IMR-90 (cell line): ENCODE results near the gene TANK. TPM values are rescaled to one million over a fixed set of nuclear protein-coding genes. Genes with fewer than 3 reads are reported as not detected.

ENCODE experiments used
- ATAC-seq: fragments of 200-7000 bp; cut with Tn5 transposase; 2 replicates; pipeline ENCODE4 v1.9.1; 2020; ENCODE audit warnings: low read depth, mild to moderate bottlenecking, moderate library complexity
- BruUV-seq: library from RNA; stranded (reverse); fragments of 400-500 nt; replicated peaks from 2 replicates; lab custom pipeline; 2021; lab: Mats Ljungman, UMichigan
- CTCF ChIA-PET: fragments of 300-600 bp; formaldehyde crosslinking; extraction: SDS; loops from one replicate; lab custom pipeline; 2021; ENCODE audit warnings: antibody characterized with exemption; lab: Yijun Ruan, JAX
- POLR2A ChIA-PET: fragments of 300-600 bp; sonication (Branson Sonifier 250); formaldehyde crosslinking; loops from one replicate; lab custom pipeline; 2022; ENCODE audit warnings: antibody characterized with exemption; ENCODE audit not compliant: unreplicated experiment; lab: Charles Lee
- DNase-seq: peaks from one replicate; pipeline ENCODE4 v3.0.0; 2013
- H2AFZ ChIP-seq: replicated peaks from 2 replicates; pipeline ENCODE3; 2013; ENCODE audit warnings: low read length, mild to moderate bottlenecking; ENCODE audit not compliant: poor library complexity
- H2AK5ac ChIP-seq: 2 replicates; pipeline ENCODE4 v1.6.1; 2013; ENCODE audit warnings: low read depth, low read length, inconsistent platforms
- H2AK9ac ChIP-seq: replicated peaks from 2 replicates; pipeline ENCODE3; 2013; ENCODE audit warnings: mild to moderate bottlenecking, low read depth, low read length, moderate library complexity; ENCODE audit not compliant: poor library complexity
- H2BK120ac ChIP-seq: 2 replicates; pipeline ENCODE4 v1.6.1; 2013; ENCODE audit warnings: low read depth, low read length, inconsistent platforms
- H2BK15ac ChIP-seq: 3 replicates; pipeline ENCODE4 v1.6.1; 2013; ENCODE audit warnings: low read depth, low read length, inconsistent platforms
- H2BK20ac ChIP-seq: 2 replicates; pipeline ENCODE4 v1.6.1; 2013; ENCODE audit warnings: low read depth, mild to moderate bottlenecking, inconsistent platforms, low read length, moderate library complexity
- H2BK5ac ChIP-seq: 2 replicates; pipeline ENCODE4 v1.6.1; 2013; ENCODE audit warnings: mild to moderate bottlenecking, low read depth, low read length, inconsistent platforms; ENCODE audit not compliant: poor library complexity, severe bottlenecking
- H3K14ac ChIP-seq: replicated peaks from 2 replicates; pipeline ENCODE4 v1.6.1; 2013; ENCODE audit warnings: low read depth, low read length, inconsistent platforms
- H3K18ac ChIP-seq: 2 replicates; pipeline ENCODE4 v1.6.1; 2013; ENCODE audit warnings: low read depth, low read length, control low read depth
- H3K23ac ChIP-seq: 2 replicates; pipeline ENCODE4 v1.6.1; 2013; ENCODE audit warnings: low read depth, low read length, inconsistent platforms
- H3K27ac ChIP-seq: 2 replicates; pipeline ENCODE4 v1.5.1; 2013; ENCODE audit warnings: mild to moderate bottlenecking, control low read depth, low read length; ENCODE audit not compliant: insufficient read depth
- H3K27me3 ChIP-seq: 2 replicates; pipeline ENCODE4 v1.6.1; 2013; ENCODE audit warnings: low read length; ENCODE audit not compliant: control insufficient read depth, insufficient read depth
- H3K36me3 ChIP-seq: 2 replicates; pipeline ENCODE4 v1.6.1; 2013; ENCODE audit warnings: low read length, mixed read lengths; ENCODE audit not compliant: control insufficient read depth, insufficient read depth
- H3K4ac ChIP-seq: 2 replicates; pipeline ENCODE4 v1.6.1; 2013; ENCODE audit warnings: low read depth, low read length, inconsistent platforms
- H3K4me1 ChIP-seq: 2 replicates; pipeline ENCODE4 v1.6.1; 2013; ENCODE audit warnings: low read length, mixed read lengths; ENCODE audit not compliant: control insufficient read depth, insufficient read depth
- H3K4me2 ChIP-seq: 2 replicates; pipeline ENCODE4 v1.6.1; 2013; ENCODE audit warnings: low read depth, mild to moderate bottlenecking, control low read depth, low read length, moderate library complexity
- H3K4me3 ChIP-seq: 2 replicates; pipeline ENCODE4 v1.5.1; 2013; ENCODE audit warnings: low read depth, mild to moderate bottlenecking, control low read depth, low read length, moderate library complexity; ENCODE audit not compliant: insufficient read depth
- H3K56ac ChIP-seq: 2 replicates; pipeline ENCODE4 v1.6.1; 2013; ENCODE audit warnings: low read length, inconsistent platforms; ENCODE audit not compliant: insufficient read depth; ENCODE audit errors: extremely low read depth
- H3K79me1 ChIP-seq, 2 experiments: 2 replicates each; pipeline ENCODE4 v1.6.1; 2013; ENCODE audit warnings: low read length in 2 of 2, inconsistent platforms in 1 of 2, low read depth in 1 of 2
- H3K9ac ChIP-seq: 2 replicates; pipeline ENCODE4 v1.6.1; 2013; ENCODE audit warnings: low read depth, low read length, control low read depth
- H3K9me1 ChIP-seq: 2 replicates; pipeline ENCODE4 v1.6.1; 2013; ENCODE audit warnings: low read length, inconsistent platforms; ENCODE audit not compliant: insufficient read depth
- H3K9me3 ChIP-seq: 2 replicates; pipeline ENCODE4 v1.6.1; 2013; ENCODE audit warnings: low read length; ENCODE audit not compliant: control insufficient read depth, insufficient read depth
- H4K20me1 ChIP-seq: 2 replicates; pipeline ENCODE4 v1.6.1; 2013; ENCODE audit warnings: low read length, inconsistent platforms; ENCODE audit not compliant: insufficient read depth
- H4K5ac ChIP-seq: 2 replicates; pipeline ENCODE4 v1.6.1; 2013; ENCODE audit warnings: mild to moderate bottlenecking, low read depth, low read length, control low read depth
- H4K8ac ChIP-seq, 2 experiments: 2 replicates each; pipeline ENCODE4 v1.6.1; 2013; ENCODE audit warnings: low read depth in 2 of 2, low read length in 2 of 2, control low read depth in 1 of 2, inconsistent platforms in 1 of 2
- H4K91ac ChIP-seq: 2 replicates; pipeline ENCODE4 v1.6.1; 2013; ENCODE audit warnings: low read depth, low read length, inconsistent platforms; ENCODE audit not compliant: insufficient read depth
- BHLHE40 ChIP-seq: fragments of 150-350 bp; IDR thresholded peaks from 2 replicates; pipeline ENCODE4 v1.6.1; 2016; ENCODE audit warnings: mild to moderate bottlenecking, low read depth, low read length
- CEBPB ChIP-seq: IDR thresholded peaks from 2 replicates; pipeline ENCODE4 v1.6.1; 2012; ENCODE audit warnings: low read depth, low read length, improper control_type of control experiment
- CHD1 ChIP-seq: IDR thresholded peaks from 2 replicates; pipeline ENCODE4 v1.6.1; 2012; ENCODE audit warnings: low read depth, low read length, improper control_type of control experiment
- FOS ChIP-seq: fragments of 150-350 bp; IDR thresholded peaks from 2 replicates; pipeline ENCODE4 v1.6.1; 2016; ENCODE audit warnings: low read depth, low read length
- MAFK ChIP-seq: IDR thresholded peaks from 2 replicates; pipeline ENCODE4 v1.6.1; 2012; ENCODE audit warnings: low read depth, low read length, improper control_type of control experiment
- MAZ ChIP-seq: IDR thresholded peaks from 2 replicates; pipeline ENCODE4 v1.6.1; 2012; ENCODE audit warnings: low read depth, mild to moderate bottlenecking, low read length, improper control_type of control experiment, moderate library complexity, borderline replicate concordance
- MXI1 ChIP-seq: IDR thresholded peaks from 2 replicates; pipeline ENCODE4 v1.6.1; 2012; ENCODE audit warnings: low read depth, mild to moderate bottlenecking, low read length, moderate library complexity, borderline replicate concordance
- NFE2L2 ChIP-seq: fragments of 150-350 bp; IDR thresholded peaks from 2 replicates; pipeline ENCODE4 v1.6.1; 2016; ENCODE audit warnings: low read depth, mild to moderate bottlenecking, low read length
- POLR2A ChIP-seq: IDR thresholded peaks from 2 replicates; pipeline ENCODE4 v1.6.1; 2012; ENCODE audit warnings: mild to moderate bottlenecking, low read depth, low read length
- RAD21 ChIP-seq: IDR thresholded peaks from 2 replicates; pipeline ENCODE4 v1.6.1; 2012; ENCODE audit warnings: low read length, improper control_type of control experiment
- RCOR1 ChIP-seq: IDR thresholded peaks from 2 replicates; pipeline ENCODE4 v1.6.1; 2012; ENCODE audit warnings: mild to moderate bottlenecking, low read length, improper control_type of control experiment; ENCODE audit not compliant: insufficient replicate concordance
- RFX5 ChIP-seq: IDR thresholded peaks from 2 replicates; pipeline ENCODE4 v1.8.0; 2012; ENCODE audit warnings: low read depth, mild to moderate bottlenecking, low read length, moderate library complexity
- SMC3 ChIP-seq: fragments of 150-350 bp; IDR thresholded peaks from 2 replicates; pipeline ENCODE4 v1.6.1; 2016; ENCODE audit warnings: low read depth, mild to moderate bottlenecking, antibody characterized with exemption, low read length, moderate library complexity
- WGBS, 2 experiments: methylation state at CpG; one replicate each; pipeline versions ENCODE4 v1.1.5 to v1.1.7; 2013; ENCODE audit warnings: missing lambda C conversion rate in 2 of 2; ENCODE audit not compliant: insufficient read length in 1 of 2; ENCODE audit errors: extremely low coverage in 2 of 2; 5-methylcytosine and 5-hydroxymethylcytosine counted together
- dilution Hi-C: fragments of 300-500 bp; cut with HindIII; formaldehyde crosslinking; loops from one replicate; pipeline ENCODE4 v1.14.3; 2018; ENCODE audit warnings: low sequenced_read_pairs; ENCODE audit not compliant: unreplicated experiment
- in situ Hi-C: fragments of 300-500 bp; cut with MboI; formaldehyde crosslinking; loops from 3 replicates; pipeline ENCODE4 v1.14.3; 2019; ENCODE audit warnings: low sequenced_read_pairs, inconsistent platforms, mixed read lengths
- intact Hi-C: fragments of 100-400 bp; cut with micrococcal nuclease; formaldehyde crosslinking; loops from 2 replicates; pipeline ENCODE4 v1.10.0; 2022
- polyA plus RNA-seq, 3 experiments: library from polyadenylated mRNA; depleted of rRNA; stranded (reverse); fragments of >200 nt; gene quantifications; 2 replicates each; pipeline ENCODE4 v1.2.3, GENCODE V29; 2012; ENCODE audit warnings: low replicate concordance in 1 of 3
- total RNA-seq: library from RNA; depleted of rRNA; stranded (reverse); fragments of >200 nt; gene quantifications from 2 replicates; pipeline ENCODE4 v1.2.3, GENCODE V29; 2012
- TF ChIP-seq, protein P1 (sequence below): fragments of 150-350 bp; IDR thresholded peaks from 2 replicates; pipeline ENCODE4 v1.6.1; 2017; ENCODE audit warnings: mild to moderate bottlenecking, antibody characterized with exemption, low read length, low read depth
- TF ChIP-seq, protein P2 (sequence below): conservative IDR thresholded peaks from 2 replicates; pipeline ENCODE4 v1.5.1; 2012; ENCODE audit warnings: mild to moderate bottlenecking, low read depth, low read length, improper control_type of control experiment
- TF ChIP-seq, protein P3 (sequence below): fragments of 150-350 bp; IDR thresholded peaks from 2 replicates; pipeline ENCODE4 v1.6.1; 2016; ENCODE audit warnings: low read depth, mild to moderate bottlenecking, low read length, moderate library complexity, borderline replicate concordance

TANK gene
- total and polyA plus RNA-seq, 2 of the 4 experiments (the other 2 are of a cell fraction), result 25.4 to 41.9 TPM

DNA sequence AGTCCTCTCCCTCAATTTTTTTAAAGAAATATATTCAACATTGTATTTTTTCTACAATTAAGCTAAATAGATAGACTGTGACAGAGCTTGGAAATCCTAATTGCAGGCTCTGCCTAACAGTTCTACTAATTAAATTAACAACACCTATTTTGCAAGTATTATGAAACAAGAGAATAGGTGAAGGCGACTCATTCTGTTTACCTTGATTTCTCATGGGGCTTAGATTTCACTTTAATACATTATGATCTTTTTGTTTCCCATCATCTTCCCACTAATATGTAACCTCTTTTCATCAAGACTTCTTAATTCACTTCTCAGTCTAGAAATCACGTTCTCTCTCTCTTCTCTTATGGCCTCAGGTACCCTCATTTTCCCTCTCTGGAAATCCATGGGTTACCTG, 42.7 kb upstream of the TANK start:
- ATAC-seq (no peak), DNase-seq (no peak)
- H3K9ac ChIP-seq, result no peak overlapping the region
- TF ChIP-seq POLR2A (no peak), FOS (no peak), MXI1 (no peak), MAZ (no peak), BHLHE40 (no peak), NFE2L2 (no peak), SMC3 (no peak), RCOR1 (no peak), RAD21 (no peak), CEBPB (no peak), MAFK (no peak), RFX5 (no peak), CHD1 (no peak)
- TF ChIP-seq, protein P1, sequence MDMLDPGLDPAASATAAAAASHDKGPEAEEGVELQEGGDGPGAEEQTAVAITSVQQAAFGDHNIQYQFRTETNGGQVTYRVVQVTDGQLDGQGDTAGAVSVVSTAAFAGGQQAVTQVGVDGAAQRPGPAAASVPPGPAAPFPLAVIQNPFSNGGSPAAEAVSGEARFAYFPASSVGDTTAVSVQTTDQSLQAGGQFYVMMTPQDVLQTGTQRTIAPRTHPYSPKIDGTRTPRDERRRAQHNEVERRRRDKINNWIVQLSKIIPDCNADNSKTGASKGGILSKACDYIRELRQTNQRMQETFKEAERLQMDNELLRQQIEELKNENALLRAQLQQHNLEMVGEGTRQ, result no peak
- TF ChIP-seq, protein P2, sequence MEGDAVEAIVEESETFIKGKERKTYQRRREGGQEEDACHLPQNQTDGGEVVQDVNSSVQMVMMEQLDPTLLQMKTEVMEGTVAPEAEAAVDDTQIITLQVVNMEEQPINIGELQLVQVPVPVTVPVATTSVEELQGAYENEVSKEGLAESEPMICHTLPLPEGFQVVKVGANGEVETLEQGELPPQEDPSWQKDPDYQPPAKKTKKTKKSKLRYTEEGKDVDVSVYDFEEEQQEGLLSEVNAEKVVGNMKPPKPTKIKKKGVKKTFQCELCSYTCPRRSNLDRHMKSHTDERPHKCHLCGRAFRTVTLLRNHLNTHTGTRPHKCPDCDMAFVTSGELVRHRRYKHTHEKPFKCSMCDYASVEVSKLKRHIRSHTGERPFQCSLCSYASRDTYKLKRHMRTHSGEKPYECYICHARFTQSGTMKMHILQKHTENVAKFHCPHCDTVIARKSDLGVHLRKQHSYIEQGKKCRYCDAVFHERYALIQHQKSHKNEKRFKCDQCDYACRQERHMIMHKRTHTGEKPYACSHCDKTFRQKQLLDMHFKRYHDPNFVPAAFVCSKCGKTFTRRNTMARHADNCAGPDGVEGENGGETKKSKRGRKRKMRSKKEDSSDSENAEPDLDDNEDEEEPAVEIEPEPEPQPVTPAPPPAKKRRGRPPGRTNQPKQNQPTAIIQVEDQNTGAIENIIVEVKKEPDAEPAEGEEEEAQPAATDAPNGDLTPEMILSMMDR, result no peak
- TF ChIP-seq, protein P3, sequence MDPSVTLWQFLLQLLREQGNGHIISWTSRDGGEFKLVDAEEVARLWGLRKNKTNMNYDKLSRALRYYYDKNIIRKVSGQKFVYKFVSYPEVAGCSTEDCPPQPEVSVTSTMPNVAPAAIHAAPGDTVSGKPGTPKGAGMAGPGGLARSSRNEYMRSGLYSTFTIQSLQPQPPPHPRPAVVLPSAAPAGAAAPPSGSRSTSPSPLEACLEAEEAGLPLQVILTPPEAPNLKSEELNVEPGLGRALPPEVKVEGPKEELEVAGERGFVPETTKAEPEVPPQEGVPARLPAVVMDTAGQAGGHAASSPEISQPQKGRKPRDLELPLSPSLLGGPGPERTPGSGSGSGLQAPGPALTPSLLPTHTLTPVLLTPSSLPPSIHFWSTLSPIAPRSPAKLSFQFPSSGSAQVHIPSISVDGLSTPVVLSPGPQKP, result no peak
- no peak overlapping the region for H2BK15ac ChIP-seq
- dilution Hi-C loops (no loop called here), intact Hi-C loops (no loop called here), in situ Hi-C loops (no loop called here)
- no peak overlapping the region for H3K14ac ChIP-seq
- H3K27me3 ChIP-seq, result peaks cover 5% of the 10 kb centered on the region
- H2AFZ ChIP-seq, result no peak overlapping the region
- H3K27ac ChIP-seq, result no peak overlapping the region
- POLR2A ChIA-PET, result no interaction called here
- CTCF ChIA-PET, result interaction anchor here (0.7 kb wide), 1 partner anchor 53 kb away, joined by 4 read pairs; no protein-coding TSS in a partner anchor
- no peaks in the 10 kb centered on the region for H4K20me1 ChIP-seq
- H2AK5ac ChIP-seq, result no peak overlapping the region
- no peak overlapping the region for H4K91ac ChIP-seq
- no peak overlapping the region for H2BK20ac ChIP-seq
- H3K79me1 ChIP-seq, result no peaks in the 10 kb centered on the region
- no peaks in the 10 kb centered on the region for H3K9me3 ChIP-seq
- no peak overlapping the region for H2BK5ac ChIP-seq
- no peak overlapping the region for H2BK120ac ChIP-seq
- H3K18ac ChIP-seq, result no peak overlapping the region
- no peak overlapping the region for H4K8ac ChIP-seq
- BruUV-seq, result no TSS peak
- no CpG with 5 or more reads among the region's 2 CpGs for WGBS, 2 experiments
- H3K56ac ChIP-seq, result no peak overlapping the region
- no peaks in the 10 kb centered on the region for H3K36me3 ChIP-seq
- no peak overlapping the region for H3K4me2 ChIP-seq
- H3K4me3 ChIP-seq, result no peak overlapping the region
- H3K23ac ChIP-seq, result no peak overlapping the region
- H3K4ac ChIP-seq, result no peak overlapping the region
- no peaks in the 10 kb centered on the region for H3K9me1 ChIP-seq
- no peak overlapping the region for H4K5ac ChIP-seq
- no peak overlapping the region for H2AK9ac ChIP-seq
- H3K4me1 ChIP-seq, result no peaks in the 10 kb centered on the region; the same call in 1 of the 2 replicates
